Measurements from ENCODE around the gene TMPRSS3.

The TMPRSS3 gene

DNA sequence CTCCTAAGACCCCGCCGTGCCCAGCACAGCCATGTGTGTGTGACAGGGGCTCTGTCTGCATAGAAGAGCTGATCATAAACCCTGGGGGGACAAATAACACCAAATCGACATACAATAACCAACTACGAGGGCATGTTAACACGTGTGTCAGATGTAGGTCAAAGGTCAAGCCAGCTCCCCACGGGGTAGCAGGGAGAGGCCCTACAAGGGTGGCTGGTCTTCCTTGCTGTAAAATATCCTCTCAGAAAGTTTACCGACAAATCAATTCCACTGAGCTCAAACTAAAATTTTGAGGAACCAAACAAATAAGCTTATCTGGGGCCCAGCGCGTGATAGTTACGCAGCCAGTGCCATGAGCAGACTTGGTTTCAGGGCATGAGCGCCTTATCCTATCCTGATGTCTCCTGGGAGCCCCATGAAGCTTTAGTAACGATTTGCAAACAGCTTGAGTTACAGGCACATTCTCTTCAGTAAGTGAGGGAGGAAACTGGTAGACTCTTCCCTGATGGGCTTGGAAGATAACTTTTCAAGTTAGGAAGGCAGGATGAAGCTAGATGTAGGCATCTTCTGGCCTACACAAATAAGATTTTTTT lies 2.7 kb upstream of the TMPRSS3 start:
- TF ChIP-seq TAF1 (IDR thresholded peaks at IDR 0.05; ENCODE audit: low read depth) (no peak), CEBPB (IDR thresholded peaks at IDR 0.05) (no peak), CREB1 (IDR thresholded peaks at IDR 0.05; ENCODE audit: low read depth) (no peak), YY1 (IDR thresholded peaks at IDR 0.05; ENCODE audit: low read depth) (no peak), TEAD4 (IDR thresholded peaks at IDR 0.05) (no peak), RAD21 (IDR thresholded peaks at IDR 0.05; ENCODE audit: low read depth) (no peak)

GRCh38 chr21:42397746-42398394 lies 2.0 kb upstream of the TMPRSS3 start:
- TF ChIP-seq TAF1 (IDR thresholded peaks at IDR 0.05; ENCODE audit: low read depth) (no peak), EP300 (IDR thresholded peaks at IDR 0.05; ENCODE audit: borderline replicate concordance) (no peak), ZBTB7A (IDR thresholded peaks at IDR 0.05; ENCODE audit: low read depth) (no peak), YY1 (IDR thresholded peaks at IDR 0.05; ENCODE audit: low read depth) (no peak), EGR1 (IDR thresholded peaks at IDR 0.05) (no peak), TCF12 (IDR thresholded peaks at IDR 0.05; ENCODE audit: low read depth) (no peak), CREB1 (IDR thresholded peaks at IDR 0.05; ENCODE audit: low read depth) (no peak), NFIC (IDR thresholded peaks at IDR 0.05) (no peak), CEBPB (IDR thresholded peaks at IDR 0.05) (no peak), RAD21 (IDR thresholded peaks at IDR 0.05; ENCODE audit: low read depth) (no peak), MAX (IDR thresholded peaks at IDR 0.05) (no peak), FOXM1 (IDR thresholded peaks at IDR 0.05; ENCODE audit: borderline replicate concordance, low read depth) (no peak)
- TF ChIP-seq, protein P1, sequence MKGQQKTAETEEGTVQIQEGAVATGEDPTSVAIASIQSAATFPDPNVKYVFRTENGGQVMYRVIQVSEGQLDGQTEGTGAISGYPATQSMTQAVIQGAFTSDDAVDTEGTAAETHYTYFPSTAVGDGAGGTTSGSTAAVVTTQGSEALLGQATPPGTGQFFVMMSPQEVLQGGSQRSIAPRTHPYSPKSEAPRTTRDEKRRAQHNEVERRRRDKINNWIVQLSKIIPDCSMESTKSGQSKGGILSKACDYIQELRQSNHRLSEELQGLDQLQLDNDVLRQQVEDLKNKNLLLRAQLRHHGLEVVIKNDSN (IDR thresholded peaks at IDR 0.05): no peak

DNA sequence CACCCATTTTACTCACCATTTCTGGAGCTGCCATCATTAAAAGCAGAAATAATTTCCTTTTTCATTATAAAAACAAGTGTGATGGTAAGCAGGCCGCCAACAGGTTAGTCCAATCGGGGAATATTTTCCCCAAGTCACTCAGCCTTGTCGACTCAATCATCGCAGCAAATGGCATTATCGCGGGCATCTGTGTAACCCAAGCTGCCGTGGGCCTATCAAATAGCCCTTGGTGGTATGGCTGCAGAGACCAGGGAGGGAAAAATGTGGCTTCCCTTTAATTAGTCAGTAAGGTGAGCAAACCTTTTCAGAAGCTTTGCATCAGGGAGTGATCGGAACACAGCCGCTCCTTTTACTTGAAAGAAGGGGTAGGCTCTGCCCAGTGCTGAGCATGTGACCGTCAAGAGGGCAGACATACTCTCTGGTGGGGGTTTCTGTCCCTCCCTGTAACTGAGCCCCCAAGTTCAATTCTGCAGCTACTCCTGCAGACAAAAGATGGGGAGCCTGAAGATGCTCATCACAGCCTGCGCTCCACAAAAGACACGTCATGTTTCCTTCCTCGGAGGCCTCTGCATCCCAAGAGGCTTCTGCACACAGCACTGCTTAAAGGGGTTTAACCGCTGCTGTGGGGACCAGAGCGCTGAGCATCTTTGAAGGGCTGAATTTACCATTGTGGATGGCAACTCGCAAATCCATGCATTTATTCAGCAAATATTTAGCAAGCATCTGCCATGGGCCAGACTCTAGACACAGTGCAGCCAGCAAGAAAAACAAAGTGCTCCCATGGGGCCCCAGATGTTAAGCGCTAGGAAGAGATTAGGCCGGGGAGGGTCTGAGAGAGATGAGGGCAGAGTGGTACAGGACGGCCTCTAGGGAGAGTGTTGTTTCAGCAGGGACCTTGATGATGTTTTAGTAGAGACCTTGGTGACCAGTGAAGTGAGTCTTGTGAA lies 1.2 kb upstream of the TMPRSS3 start:
- TF ChIP-seq RAD21 (IDR thresholded peaks at IDR 0.05; ENCODE audit: low read depth) (no peak), CEBPB (IDR thresholded peaks at IDR 0.05) (no peak), TCF12 (IDR thresholded peaks at IDR 0.05; ENCODE audit: low read depth) (no peak), FOXM1 (IDR thresholded peaks at IDR 0.05; ENCODE audit: borderline replicate concordance, low read depth) (no peak), REST (IDR thresholded peaks at IDR 0.05; ENCODE audit: low read depth) (no peak), EGR1 (IDR thresholded peaks at IDR 0.05) (no peak), TAF1 (IDR thresholded peaks at IDR 0.05; ENCODE audit: low read depth) (no peak), EP300 (IDR thresholded peaks at IDR 0.05; ENCODE audit: borderline replicate concordance) (no peak), CREB1 (IDR thresholded peaks at IDR 0.05; ENCODE audit: low read depth) (no peak), TEAD4 (IDR thresholded peaks at IDR 0.05) (no peak), YY1 (IDR thresholded peaks at IDR 0.05; ENCODE audit: low read depth) (no peak), MAX (IDR thresholded peaks at IDR 0.05) (no peak), ZBTB7A (IDR thresholded peaks at IDR 0.05; ENCODE audit: low read depth) (no peak), NFIC (IDR thresholded peaks at IDR 0.05) (no peak)
- TF ChIP-seq, protein P1 (IDR thresholded peaks at IDR 0.05): no peak

- TF ChIP-seq YY1 (IDR thresholded peaks at IDR 0.05; ENCODE audit: low read depth): no peak
- no peak for TF ChIP-seq CEBPB (IDR thresholded peaks at IDR 0.05)
- no peak for TF ChIP-seq EGR1 (IDR thresholded peaks at IDR 0.05)
- no peak for TF ChIP-seq CREB1 (IDR thresholded peaks at IDR 0.05; ENCODE audit: low read depth)
- no peak for TF ChIP-seq TCF12 (IDR thresholded peaks at IDR 0.05; ENCODE audit: low read depth)
- TF ChIP-seq TAF1 (IDR thresholded peaks at IDR 0.05; ENCODE audit: low read depth): no peak
- TF ChIP-seq NFIC (IDR thresholded peaks at IDR 0.05): no peak
- TF ChIP-seq TEAD4 (IDR thresholded peaks at IDR 0.05): no peak
- TF ChIP-seq ZBTB7A (IDR thresholded peaks at IDR 0.05; ENCODE audit: low read depth): no peak
Observed at GRCh38 chr21:42395302-42395701, 550 bp downstream of the TMPRSS3 start.

DNA sequence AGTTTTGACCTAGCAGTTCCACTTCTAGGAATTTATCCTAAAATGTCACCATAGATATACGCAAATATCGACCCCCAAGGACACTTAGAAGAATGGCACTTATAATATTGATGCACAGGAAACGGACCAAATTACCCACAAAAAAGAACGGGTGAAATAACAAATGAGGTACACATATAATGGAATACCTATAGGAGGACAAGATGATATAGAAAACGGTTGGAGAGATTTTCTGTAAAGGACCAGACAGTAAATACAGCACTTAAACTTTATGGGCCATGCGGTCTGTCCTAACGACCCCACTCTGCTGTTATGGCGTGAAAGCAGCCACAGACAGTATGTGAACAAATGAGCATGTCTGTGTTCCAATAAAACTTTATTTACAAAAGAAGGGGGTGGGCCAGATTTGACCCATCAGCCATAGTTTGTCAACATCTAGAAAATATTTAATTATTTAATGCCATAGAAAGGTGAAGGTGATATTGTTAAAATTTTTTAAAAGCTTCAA lies 2.4 kb downstream of the TMPRSS3 start:
- TF ChIP-seq ZBTB7A (IDR thresholded peaks at IDR 0.05; ENCODE audit: low read depth) (no peak), NFIC (IDR thresholded peaks at IDR 0.05) (no peak), CEBPB (IDR thresholded peaks at IDR 0.05) (no peak), EGR1 (IDR thresholded peaks at IDR 0.05) (no peak), CREB1 (IDR thresholded peaks at IDR 0.05; ENCODE audit: low read depth) (no peak)
- TF ChIP-seq, protein P1 (IDR thresholded peaks at IDR 0.05): no peak

All from Ishikawa (cell line).